GM04504 (cell line): ENCODE results near the gene IL18BP.

Source experiments
- DNase-seq: peaks from one replicate; pipeline ENCODE4 v3.0.0-alpha.2; 2012; ENCODE audit warnings: low read depth

IL18BP gene

GRCh38 chr11:71996946-71997345, 1.8 kb upstream of the IL18BP start:
- no peak for DNase-seq

GRCh38 chr11:71997594-71997993, 1.1 kb upstream of the IL18BP start:
- DNase-seq, result no peak

GRCh38 chr11:71998061-71998460, 648 bp upstream of the IL18BP start:
- no peak for DNase-seq

- DNase-seq, result no peak
These were observed 653 bp downstream of the IL18BP start for GRCh38 chr11:71999362-71999761.

- DNase-seq, result no peak
These were observed 1.1 kb downstream of the IL18BP start for GRCh38 chr11:71999798-72000197.

GRCh38 chr11:72000202-72000867, 1.6 kb downstream of the IL18BP start:
- no peak for DNase-seq

- DNase-seq, result no peak
These were observed 2.6 kb downstream of the IL18BP start for GRCh38 chr11:72001285-72001684.

GRCh38 chr11:72001834-72002591, 3.3 kb downstream of the IL18BP start:
- no peak for DNase-seq

GRCh38 chr11:72002841-72003775, 4.4 kb downstream of the IL18BP start:
- no peak for DNase-seq

- no peak for DNase-seq
These were observed 5.1 kb downstream of the IL18BP start for GRCh38 chr11:72003776-72004171.

GRCh38 chr11:72004515-72005346, 6.0 kb downstream of the IL18BP start:
- no peak for DNase-seq

- DNase-seq, result no peak
These were observed 6.9 kb downstream of the IL18BP start for GRCh38 chr11:72005347-72006260.

- DNase-seq, result no peak
These were observed 7.8 kb downstream of the IL18BP start for GRCh38 chr11:72006309-72007088.

- no peak for DNase-seq
These were observed 8.4 kb downstream of the IL18BP start for GRCh38 chr11:72007089-72007476.

GRCh38 chr11:72007587-72007986, 8.9 kb downstream of the IL18BP start:
- DNase-seq, result no peak

GRCh38 chr11:72008728-72009127, 10.0 kb downstream of the IL18BP start:
- DNase-seq, result no peak

GRCh38 chr11:72009156-72009555, 10.4 kb downstream of the IL18BP start:
- DNase-seq, result no peak

GRCh38 chr11:72010529-72011233, 12.0 kb downstream of the IL18BP start:
- no peak for DNase-seq

- DNase-seq, result no peak
These were observed 13.5 kb downstream of the IL18BP start for GRCh38 chr11:72012091-72012630.
